Measurements from ENCODE around the gene TNFRSF4.

- TF ChIP-seq CTCF (conservative IDR thresholded peaks at IDR 0.05): no peak
- TF ChIP-seq ZFX (IDR thresholded peaks at IDR 0.05): no peak
Measured at GRCh38 chr1:1262758-1263157, 48.8 kb upstream of the TNFRSF4 start.
